Osteocyte (in vitro differentiated cells): Measurements from ENCODE around the gene VARS2. TPM values are rescaled to one million over a fixed set of nuclear protein-coding genes. Genes with fewer than 3 reads are reported as not detected.

Experiments used
- DNase-seq: peaks from one replicate; pipeline ENCODE4 v3.0.0; 2021; ENCODE audit warnings: mixed read lengths; ENCODE audit not compliant: unreplicated experiment; ENCODE audit errors: extremely low spot score
- H3K27ac Mint-ChIP-seq: one replicate; pipeline ENCODE4 v1.8.0; 2021; ENCODE audit warnings: mild to moderate bottlenecking, mixed read lengths; ENCODE audit not compliant: unreplicated experiment
- H3K27me3 Mint-ChIP-seq: one replicate; pipeline ENCODE4 v1.8.0; 2021; ENCODE audit warnings: mixed read lengths; ENCODE audit not compliant: unreplicated experiment
- H3K36me3 Mint-ChIP-seq: one replicate; pipeline ENCODE4 v1.8.0; 2021; ENCODE audit warnings: mixed read lengths; ENCODE audit not compliant: unreplicated experiment
- H3K4me1 Mint-ChIP-seq: one replicate; pipeline ENCODE4 v1.8.0; 2021; ENCODE audit warnings: mixed read lengths; ENCODE audit not compliant: unreplicated experiment
- H3K4me3 Mint-ChIP-seq: one replicate; pipeline ENCODE4 v1.8.0; 2021; ENCODE audit warnings: mild to moderate bottlenecking, moderate library complexity, mixed read lengths; ENCODE audit not compliant: unreplicated experiment
- H3K9me3 Mint-ChIP-seq: one replicate; pipeline ENCODE4 v1.8.0; 2021; ENCODE audit warnings: mixed read lengths; ENCODE audit not compliant: unreplicated experiment
- CTCF ChIP-seq: fragments of 200-600 bp; sonication (generic); IDR thresholded peaks from 2 replicates; pipeline ENCODE4 v1.5.0; 2021; ENCODE audit warnings: antibody characterized with exemption, mild to moderate bottlenecking, moderate library complexity
- total RNA-seq: library from RNA; stranded (reverse); gene quantifications from 2 replicates; pipeline ENCODE4 v1.2.1, GENCODE V29; 2021

The VARS2 gene
- total RNA-seq, 1 donor from 2014 or later, result 46.4 TPM

- H3K9me3 Mint-ChIP-seq, result no peaks in the 10 kb centered on the region
- no peak for TF ChIP-seq CTCF
- DNase-seq, result no peak
- peak overlapping the region; percentile 92 for H3K27ac Mint-ChIP-seq
- peak overlapping the region; percentile 72 for H3K4me3 Mint-ChIP-seq
- H3K27me3 Mint-ChIP-seq, result no peaks in the 10 kb centered on the region
- H3K4me1 Mint-ChIP-seq, result peaks cover 70% of the 10 kb centered on the region
- H3K36me3 Mint-ChIP-seq, result no peaks in the 10 kb centered on the region
Observed at GRCh38 chr6:30882759-30883684, 31.0 kb upstream of the VARS2 start.

- Mint-ChIP-seq H3K4me3 (peak within 1 kb of the TSS; percentile 84), H3K36me3 (peaks cover 1% of the 10 kb centered on the region), H3K27ac (peak within 1 kb of the TSS; percentile 94), H3K9me3 (no peaks in the 10 kb centered on the region), H3K4me1 (peaks cover 76% of the 10 kb centered on the region), H3K27me3 (no peaks in the 10 kb centered on the region)
- TF ChIP-seq CTCF, result no peak
- no peak for DNase-seq
Observed at GRCh38 chr6:30883685-30884520, 30.1 kb upstream of the VARS2 start, which contains the start of gene DDR1. DDR1 (plus strand) TSS chr6:30884519; CDS start chr6:30888730, 4,211 bp downstream.

DNA sequence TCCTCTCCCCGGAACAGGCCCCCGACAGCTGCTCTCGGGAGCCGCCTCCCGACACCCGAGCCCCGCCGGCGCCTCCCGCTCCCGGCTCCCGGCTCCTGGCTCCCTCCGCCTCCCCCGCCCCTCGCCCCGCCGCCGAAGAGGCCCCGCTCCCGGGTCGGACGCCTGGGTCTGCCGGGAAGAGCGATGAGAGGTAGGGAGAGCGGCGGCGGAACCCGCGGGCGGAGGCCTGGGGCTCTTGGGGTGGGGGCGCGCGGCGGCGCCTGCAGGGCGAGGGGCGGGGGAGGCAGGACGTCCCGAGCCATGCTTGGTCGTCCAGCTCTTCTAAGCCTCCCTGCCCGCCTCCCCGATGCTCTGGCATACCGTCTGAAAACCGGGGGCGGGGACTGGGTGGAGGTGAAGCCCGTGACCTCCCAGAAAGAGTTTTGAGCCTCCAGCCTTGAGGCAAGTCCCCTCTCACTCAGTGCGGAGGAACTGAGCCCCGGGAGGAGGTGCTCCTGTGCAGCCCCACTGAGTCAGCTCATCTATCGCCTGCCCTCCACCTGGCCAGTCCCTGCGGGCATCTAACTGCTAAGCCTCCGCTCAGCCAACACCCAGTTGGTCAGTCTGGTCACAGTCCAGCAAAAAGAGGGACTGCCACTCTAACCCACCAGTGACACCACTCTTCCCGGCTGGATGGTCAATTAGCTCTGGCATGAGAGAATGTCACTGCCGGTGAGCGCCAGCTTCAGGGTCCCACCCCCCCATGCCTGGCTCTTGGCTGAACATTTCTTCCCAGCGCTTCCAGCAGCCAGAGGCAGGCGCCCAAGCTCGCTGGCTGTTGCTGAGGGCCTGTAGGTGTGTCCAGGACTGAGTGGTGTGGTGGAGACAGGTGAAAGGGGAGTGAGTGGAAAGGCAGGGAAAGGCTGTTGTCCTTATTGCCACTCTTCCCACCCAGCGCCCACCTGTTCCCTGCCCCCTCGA lies 29.2 kb upstream of the VARS2 start:
- no peak for DNase-seq
- Mint-ChIP-seq H3K27me3 (no peaks in the 10 kb centered on the region), H3K9me3 (no peaks in the 10 kb centered on the region), H3K27ac (peak overlapping the region; percentile 94), H3K36me3 (peaks cover 8% of the 10 kb centered on the region), H3K4me1 (peaks cover 81% of the 10 kb centered on the region), H3K4me3 (peak overlapping the region; percentile 84)
- no peak for TF ChIP-seq CTCF

- Mint-ChIP-seq H3K36me3 (peaks cover 15% of the 10 kb centered on the region), H3K27me3 (no peaks in the 10 kb centered on the region), H3K4me1 (peaks cover 84% of the 10 kb centered on the region), H3K4me3 (peak overlapping the region; percentile 84), H3K27ac (peak overlapping the region; percentile 94), H3K9me3 (no peaks in the 10 kb centered on the region)
- DNase-seq, result no peak
- no peak for TF ChIP-seq CTCF
Observed at GRCh38 chr6:30885481-30885998, 28.5 kb upstream of the VARS2 start.
